Muscle layer of colon (tissue), 2 donors: ENCODE data around the gene TMTC2.

Source experiments
- H3K27ac ChIP-seq: one replicate; pipeline ENCODE4 v1.7.0; 2013; ENCODE audit warnings: low read depth, mild to moderate bottlenecking, low read length, moderate library complexity
- H3K27me3 ChIP-seq, 2 donors: one replicate each; pipeline ENCODE4 v1.7.0; 2013; ENCODE audit warnings: low read length in 2 of 2, mild to moderate bottlenecking in 2 of 2; ENCODE audit not compliant: insufficient read depth in 2 of 2, control insufficient read depth in 1 of 2
- H3K36me3 ChIP-seq: one replicate; pipeline ENCODE4 v1.7.0; 2013; ENCODE audit warnings: mild to moderate bottlenecking, low read length; ENCODE audit not compliant: insufficient read depth
- H3K4me1 ChIP-seq: one replicate; pipeline ENCODE4 v1.7.0; 2013; ENCODE audit warnings: mild to moderate bottlenecking, low read length; ENCODE audit not compliant: insufficient read depth
- H3K4me3 ChIP-seq, 2 donors: one replicate each; pipeline ENCODE4 v1.7.0; 2013; ENCODE audit warnings: low read length in 2 of 2, low read depth in 1 of 2, mild to moderate bottlenecking in 1 of 2, moderate library complexity in 1 of 2
- H3K9ac ChIP-seq: one replicate; pipeline ENCODE4 v1.7.0; 2013; ENCODE audit warnings: low read length
- H3K9me3 ChIP-seq: one replicate; pipeline ENCODE4 v1.7.0; 2013; ENCODE audit warnings: mild to moderate bottlenecking, low read length
- donor health status: abdominal sarcoma.
- donor health status: Adenocarcinoma of cecum.

The TMTC2 gene

DNA sequence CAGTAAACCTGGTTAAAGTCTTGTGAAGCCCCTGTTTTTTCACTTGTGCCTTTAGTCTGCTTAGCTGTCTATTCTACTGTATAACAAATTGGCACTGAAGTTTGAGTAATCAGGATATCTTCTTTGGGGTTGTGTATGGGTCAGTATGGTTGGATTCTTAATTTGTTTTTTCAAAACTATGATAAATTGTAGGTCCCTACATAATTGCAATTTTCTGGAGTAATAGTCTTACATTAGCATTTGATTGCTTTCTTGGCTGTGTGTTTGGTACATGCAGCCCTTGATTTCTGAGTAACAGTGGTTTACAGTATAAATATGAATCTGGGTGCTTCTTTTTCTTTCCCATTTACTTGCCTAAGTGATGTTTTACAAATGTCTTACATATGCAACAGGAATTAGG, 186.6 kb downstream of the TMTC2 start:
- Histone ChIP-seq H3K4me3 (no peak overlapping the region), H3K27me3 (no peaks in the 10 kb centered on the region), H3K27ac (no peak overlapping the region), H3K4me1 (peaks cover 43% of the 10 kb centered on the region), H3K36me3 (no peaks in the 10 kb centered on the region), H3K9me3 (no peaks in the 10 kb centered on the region), H3K9ac (no peak overlapping the region)

- no peaks in the 10 kb centered on the region for H3K27me3 ChIP-seq
- no peaks in the 10 kb centered on the region for H3K36me3 ChIP-seq
- peaks cover 47% of the 10 kb centered on the region for H3K4me1 ChIP-seq
- H3K27ac ChIP-seq, result no peak overlapping the region
- H3K4me3 ChIP-seq, result no peak overlapping the region
- H3K9me3 ChIP-seq, result no peaks in the 10 kb centered on the region
- no peak overlapping the region for H3K9ac ChIP-seq
Observed at GRCh38 chr12:82873951-82874350, 187.2 kb downstream of the TMTC2 start.

DNA sequence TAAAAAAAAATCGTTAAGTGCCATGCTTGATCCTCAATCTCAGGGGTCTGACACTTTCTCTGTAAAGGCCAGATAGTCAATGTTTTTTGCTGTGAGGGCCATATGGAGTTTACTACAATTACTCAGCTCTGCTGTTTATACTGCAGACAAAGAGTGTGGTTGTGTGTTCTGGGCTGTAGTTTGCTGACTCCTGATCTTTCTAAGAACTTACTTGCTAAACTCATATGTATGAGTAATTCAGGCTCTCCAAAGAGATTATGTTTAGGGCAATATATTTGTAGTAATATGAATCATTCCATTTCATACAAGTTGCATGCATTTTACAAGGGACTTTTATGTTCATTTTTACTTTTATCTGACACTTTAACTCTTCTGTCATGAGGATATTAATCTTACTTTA, 188.2 kb downstream of the TMTC2 start:
- H3K9me3 ChIP-seq, result no peaks in the 10 kb centered on the region
- H3K4me3 ChIP-seq, result no peak overlapping the region
- peaks cover 55% of the 10 kb centered on the region for H3K4me1 ChIP-seq
- no peak overlapping the region for H3K27ac ChIP-seq
- H3K9ac ChIP-seq, result no peak overlapping the region
- H3K36me3 ChIP-seq, result no peaks in the 10 kb centered on the region
- no peaks in the 10 kb centered on the region for H3K27me3 ChIP-seq

DNA sequence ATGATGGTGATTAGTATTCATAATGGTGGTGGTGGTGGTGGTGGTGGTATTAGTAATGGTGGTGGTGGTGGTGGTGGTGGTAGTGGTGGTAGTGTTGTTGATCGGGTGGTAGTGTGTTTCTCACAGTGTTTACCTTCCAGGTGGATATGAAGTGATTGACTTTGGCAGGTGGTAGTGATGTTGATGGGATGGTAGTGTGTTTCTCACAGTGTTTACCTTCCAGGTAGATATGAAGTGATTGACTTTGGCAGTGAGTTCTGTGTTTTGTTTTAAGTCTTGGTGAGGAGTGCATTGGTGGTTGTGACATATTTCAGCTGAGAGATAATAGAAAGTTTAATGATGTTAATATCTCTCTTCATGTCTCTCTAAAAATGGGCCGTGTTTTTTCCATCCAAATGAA, 189.4 kb downstream of the TMTC2 start:
- Histone ChIP-seq H3K9ac (no peak overlapping the region), H3K4me1 (peaks cover 52% of the 10 kb centered on the region), H3K27me3 (no peaks in the 10 kb centered on the region), H3K36me3 (no peaks in the 10 kb centered on the region), H3K4me3 (no peak overlapping the region), H3K27ac (no peak overlapping the region), H3K9me3 (no peaks in the 10 kb centered on the region)

GRCh38 chr12:82877963-82878362, 191.3 kb downstream of the TMTC2 start:
- H3K4me3 ChIP-seq, result no peak overlapping the region
- no peaks in the 10 kb centered on the region for H3K9me3 ChIP-seq
- H3K4me1 ChIP-seq, result peaks cover 41% of the 10 kb centered on the region
- H3K27me3 ChIP-seq, result no peaks in the 10 kb centered on the region
- no peaks in the 10 kb centered on the region for H3K36me3 ChIP-seq
- H3K27ac ChIP-seq, result no peak overlapping the region
- H3K9ac ChIP-seq, result no peak overlapping the region

DNA sequence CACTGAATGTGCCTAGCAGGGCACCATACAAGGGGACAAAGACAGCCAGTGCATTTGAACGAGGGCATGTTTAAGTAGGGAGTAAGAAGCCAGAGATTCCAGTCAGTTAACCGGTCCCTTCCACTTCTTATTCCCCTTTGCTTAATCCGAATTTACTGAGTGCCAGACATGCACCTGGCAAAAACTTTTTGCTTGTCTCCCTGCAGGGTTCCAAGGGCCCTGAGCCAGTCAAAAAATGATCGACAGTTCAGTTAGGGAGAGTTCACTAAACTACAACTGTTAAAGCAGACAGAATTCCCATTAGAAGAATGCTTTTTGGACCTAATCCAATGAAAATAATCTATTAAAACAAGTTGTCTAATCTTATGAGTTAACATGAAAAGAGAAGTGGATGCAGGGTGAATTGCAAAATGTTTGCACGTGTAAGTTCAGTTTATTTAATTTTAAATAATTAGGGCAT, 193.8 kb downstream of the TMTC2 start:
- H3K27ac ChIP-seq, result no peak overlapping the region
- H3K27me3 ChIP-seq, result no peaks in the 10 kb centered on the region
- no peaks in the 10 kb centered on the region for H3K9me3 ChIP-seq
- H3K4me1 ChIP-seq, result peaks cover 33% of the 10 kb centered on the region
- no peaks in the 10 kb centered on the region for H3K36me3 ChIP-seq
- no peak overlapping the region for H3K4me3 ChIP-seq
- no peak overlapping the region for H3K9ac ChIP-seq

GRCh38 chr12:82883394-82884355, 197.0 kb downstream of the TMTC2 start:
- H3K27ac ChIP-seq, result no peak overlapping the region
- peaks cover 19% of the 10 kb centered on the region for H3K4me1 ChIP-seq
- no peaks in the 10 kb centered on the region for H3K27me3 ChIP-seq
- H3K36me3 ChIP-seq, result no peaks in the 10 kb centered on the region
- H3K9me3 ChIP-seq, result no peaks in the 10 kb centered on the region
- H3K4me3 ChIP-seq, result no peak overlapping the region
- H3K9ac ChIP-seq, result no peak overlapping the region

- no peak overlapping the region for H3K9ac ChIP-seq
- no peak overlapping the region for H3K27ac ChIP-seq
- H3K27me3 ChIP-seq, result no peaks in the 10 kb centered on the region
- no peaks in the 10 kb centered on the region for H3K4me1 ChIP-seq
- no peak overlapping the region for H3K4me3 ChIP-seq
- no peaks in the 10 kb centered on the region for H3K9me3 ChIP-seq
- no peaks in the 10 kb centered on the region for H3K36me3 ChIP-seq
Observed at GRCh38 chr12:82886671-82887340, 200.1 kb downstream of the TMTC2 start.

- Histone ChIP-seq H3K27me3 (no peaks in the 10 kb centered on the region), H3K4me3 (no peak overlapping the region), H3K4me1 (no peaks in the 10 kb centered on the region), H3K36me3 (no peaks in the 10 kb centered on the region), H3K9ac (no peak overlapping the region), H3K9me3 (no peaks in the 10 kb centered on the region), H3K27ac (no peak overlapping the region)
Observed at GRCh38 chr12:82893896-82894295, 207.2 kb downstream of the TMTC2 start.

- H3K27ac ChIP-seq, result no peak overlapping the region
- H3K9ac ChIP-seq, result no peak overlapping the region
- H3K27me3 ChIP-seq, result no peaks in the 10 kb centered on the region
- H3K36me3 ChIP-seq, result no peaks in the 10 kb centered on the region
- H3K9me3 ChIP-seq, result no peaks in the 10 kb centered on the region
- H3K4me1 ChIP-seq, result no peaks in the 10 kb centered on the region
- no peak overlapping the region for H3K4me3 ChIP-seq
Observed at GRCh38 chr12:82896277-82896676, 209.6 kb downstream of the TMTC2 start.

DNA sequence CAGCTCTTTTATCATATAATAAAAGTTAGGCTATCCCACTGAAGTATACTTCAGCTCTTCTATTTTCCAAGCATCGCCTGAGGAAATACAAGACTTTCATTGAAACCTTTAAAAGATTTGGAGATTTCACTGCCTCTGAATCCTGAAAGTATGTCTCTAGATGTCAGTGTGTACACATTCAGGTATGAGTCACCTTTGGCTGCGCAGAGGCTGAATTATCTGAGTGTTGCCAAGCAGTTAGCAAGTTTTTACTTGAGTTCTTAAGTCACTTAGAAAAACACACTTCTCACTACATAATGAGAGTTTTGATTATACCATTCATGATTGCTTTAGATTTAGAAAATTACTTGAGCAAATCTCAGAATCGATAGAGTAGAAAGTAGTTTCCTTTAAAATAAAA, 210.3 kb downstream of the TMTC2 start:
- H3K36me3 ChIP-seq, result no peaks in the 10 kb centered on the region
- H3K27ac ChIP-seq, result no peak overlapping the region
- H3K4me3 ChIP-seq, result no peak overlapping the region
- H3K27me3 ChIP-seq, result no peaks in the 10 kb centered on the region
- H3K9me3 ChIP-seq, result no peaks in the 10 kb centered on the region
- no peak overlapping the region for H3K9ac ChIP-seq
- no peaks in the 10 kb centered on the region for H3K4me1 ChIP-seq
